ENCODE results near the gene PNMA8C. TPM values are rescaled to one million over a fixed set of nuclear protein-coding genes. Genes with fewer than 3 reads are reported as not detected.

Gene PNMA8C
- total RNA-seq, 1 donor from 2014 or later = 0.98 TPM

GRCh38 chr19:46393456-46394401 is 35.0 kb downstream of the PNMA8C start:
- no peaks in the 10 kb centered on the region for H3K27me3 ChIP-seq (ENCODE audit: insufficient read depth, low read length)
- H2AFZ ChIP-seq (ENCODE audit: low read depth, low read length) = no peak overlapping the region
- FAIRE-seq = no peak
- no peak overlapping the region for H3K4me2 ChIP-seq (ENCODE audit: low read length)
- H3K27me3 Mint-ChIP-seq (ENCODE audit: low read depth, unreplicated experiment) = no peaks in the 10 kb centered on the region
- peaks cover 5% of the 10 kb centered on the region for H3K9me3 ChIP-seq (ENCODE audit: insufficient read depth, low read depth, low read length)
- no peak for DNase-seq (ENCODE audit: low read depth)
- peaks cover 5% of the 10 kb centered on the region for H3K4me1 ChIP-seq (ENCODE audit: insufficient read depth, low read length)
- no peak overlapping the region for H3K4me3 ChIP-seq (ENCODE audit: insufficient read depth, low read depth, low read length)
- peaks cover 9% of the 10 kb centered on the region for H3K36me3 ChIP-seq (ENCODE audit: insufficient read depth, low read length)
- H3K79me2 ChIP-seq (ENCODE audit: insufficient read depth, low read length) = no peaks in the 10 kb centered on the region
- peaks cover 6% of the 10 kb centered on the region for H3K4me1 Mint-ChIP-seq (ENCODE audit: low read depth, unreplicated experiment)
- H3K9me3 Mint-ChIP-seq (ENCODE audit: unreplicated experiment) = no peaks in the 10 kb centered on the region
- no peak overlapping the region for H3K4me3 Mint-ChIP-seq (ENCODE audit: unreplicated experiment)
- H3K36me3 Mint-ChIP-seq (ENCODE audit: low read depth, unreplicated experiment) = peaks cover 24% of the 10 kb centered on the region
- H3K9ac ChIP-seq (ENCODE audit: low read length) = no peak overlapping the region
- no peaks in the 10 kb centered on the region for H4K20me1 ChIP-seq (ENCODE audit: insufficient read depth, low read length)
- H3K27ac Mint-ChIP-seq (ENCODE audit: unreplicated experiment) = no peak overlapping the region
- H3K27ac ChIP-seq (ENCODE audit: low read depth, low read length) = no peak overlapping the region
- TF ChIP-seq EZH2 (IDR thresholded peaks at IDR 0.05; ENCODE audit: insufficient read depth, low read length) (no peak), CTCF (IDR thresholded peaks at IDR 0.05; ENCODE audit: insufficient read depth, low read depth, low read length) (no peak)

GRCh38 chr19:46392837-46393236 is 35.9 kb downstream of the PNMA8C start:
- Histone ChIP-seq H3K36me3 (ENCODE audit: insufficient read depth, low read length) (peaks cover 9% of the 10 kb centered on the region), H3K4me3 (ENCODE audit: insufficient read depth, low read depth, low read length) (no peak overlapping the region), H3K4me2 (ENCODE audit: low read length) (no peak overlapping the region), H3K79me2 (ENCODE audit: insufficient read depth, low read length) (no peaks in the 10 kb centered on the region), H3K4me1 (ENCODE audit: insufficient read depth, low read length) (peaks cover 5% of the 10 kb centered on the region), H3K9ac (ENCODE audit: low read length) (no peak overlapping the region), H3K27me3 (ENCODE audit: insufficient read depth, low read length) (no peaks in the 10 kb centered on the region), H2AFZ (ENCODE audit: low read depth, low read length) (no peak overlapping the region), H3K9me3 (ENCODE audit: insufficient read depth, low read depth, low read length) (peaks cover 5% of the 10 kb centered on the region), H4K20me1 (ENCODE audit: insufficient read depth, low read length) (no peaks in the 10 kb centered on the region), H3K27ac (ENCODE audit: low read depth, low read length) (no peak overlapping the region)
- H3K9me3 Mint-ChIP-seq (ENCODE audit: unreplicated experiment) = no peaks in the 10 kb centered on the region
- H3K36me3 Mint-ChIP-seq (ENCODE audit: low read depth, unreplicated experiment) = peaks cover 32% of the 10 kb centered on the region
- peaks cover 6% of the 10 kb centered on the region for H3K4me1 Mint-ChIP-seq (ENCODE audit: low read depth, unreplicated experiment)
- TF ChIP-seq EZH2 (IDR thresholded peaks at IDR 0.05; ENCODE audit: insufficient read depth, low read length) = no peak
- TF ChIP-seq CTCF (IDR thresholded peaks at IDR 0.05; ENCODE audit: insufficient read depth, low read depth, low read length) = no peak
- H3K4me3 Mint-ChIP-seq (ENCODE audit: unreplicated experiment) = no peak overlapping the region
- no peak for FAIRE-seq
- no peak for DNase-seq (ENCODE audit: low read depth)
- no peaks in the 10 kb centered on the region for H3K27me3 Mint-ChIP-seq (ENCODE audit: low read depth, unreplicated experiment)
- H3K27ac Mint-ChIP-seq (ENCODE audit: unreplicated experiment) = peak overlapping the region; percentile 4

Data from astrocyte (in vitro differentiated cells and primary cell).